Cardiac muscle cell (in vitro differentiated cells and primary cell): ENCODE measurements around the gene C1QC. TPM values are rescaled to one million over a fixed set of nuclear protein-coding genes. Genes with fewer than 3 reads are reported as not detected.
"Not testable (repeated sequence)": the region's sequence is repeated elsewhere in the genome, so short reads cannot be mapped to it uniquely, and the experiment has no call there.

Experiments
- DNase-seq, 2 donors: peaks; one replicate each; pipeline versions ENCODE4 v3.0.0 to v3.0.0-alpha.2; 2010 to 2017; ENCODE audit warnings: low read depth in 1 of 2, low spot score in 1 of 2
- H3K27ac ChIP-seq: fragments of 200-600 bp; sonication (generic); 2 replicates; pipeline ENCODE4 v1.5.1; 2016
- H3K27me3 ChIP-seq: fragments of 200-600 bp; sonication (generic); 2 replicates; pipeline ENCODE4 v1.6.0; 2016; ENCODE audit warnings: control low read depth
- H3K36me3 ChIP-seq: fragments of 200-600 bp; sonication (generic); 2 replicates; pipeline ENCODE4 v1.5.1; 2016; ENCODE audit warnings: control low read depth
- H3K4me1 ChIP-seq: fragments of 200-600 bp; sonication (generic); 2 replicates; pipeline ENCODE4 v1.8.1; 2017; ENCODE audit warnings: low read depth, mild to moderate bottlenecking, mixed run types
- H3K4me3 ChIP-seq: fragments of 200-600 bp; sonication (generic); 2 replicates; pipeline ENCODE4 v1.5.1; 2016; ENCODE audit warnings: mild to moderate bottlenecking
- H3K9me3 ChIP-seq: fragments of 200-600 bp; sonication (generic); 2 replicates; pipeline ENCODE4 v1.5.1; 2017; ENCODE audit warnings: low read depth, mild to moderate bottlenecking, control low read depth
- CTCF ChIP-seq: IDR thresholded peaks from 2 replicates; pipeline ENCODE4 v1.5.1; 2012; ENCODE audit warnings: low read depth, mild to moderate bottlenecking, low read length
- polyA plus RNA-seq: library from polyadenylated mRNA; unstranded; fragments of >200 nt; fragmentation: Nextera tagmentation; extraction: Ambion mirVana; gene quantifications from 2 replicates; pipeline ENCODE4 v1.2.1, GENCODE V29; 2016
- total RNA-seq: library from RNA; depleted of rRNA; stranded (reverse); fragments of >200 nt; gene quantifications from 2 replicates; pipeline ENCODE4 v1.2.3, GENCODE V29; 2016

Gene C1QC
- total and polyA plus RNA-seq, 2 experiments from 2014 or later, result not detected

DNA sequence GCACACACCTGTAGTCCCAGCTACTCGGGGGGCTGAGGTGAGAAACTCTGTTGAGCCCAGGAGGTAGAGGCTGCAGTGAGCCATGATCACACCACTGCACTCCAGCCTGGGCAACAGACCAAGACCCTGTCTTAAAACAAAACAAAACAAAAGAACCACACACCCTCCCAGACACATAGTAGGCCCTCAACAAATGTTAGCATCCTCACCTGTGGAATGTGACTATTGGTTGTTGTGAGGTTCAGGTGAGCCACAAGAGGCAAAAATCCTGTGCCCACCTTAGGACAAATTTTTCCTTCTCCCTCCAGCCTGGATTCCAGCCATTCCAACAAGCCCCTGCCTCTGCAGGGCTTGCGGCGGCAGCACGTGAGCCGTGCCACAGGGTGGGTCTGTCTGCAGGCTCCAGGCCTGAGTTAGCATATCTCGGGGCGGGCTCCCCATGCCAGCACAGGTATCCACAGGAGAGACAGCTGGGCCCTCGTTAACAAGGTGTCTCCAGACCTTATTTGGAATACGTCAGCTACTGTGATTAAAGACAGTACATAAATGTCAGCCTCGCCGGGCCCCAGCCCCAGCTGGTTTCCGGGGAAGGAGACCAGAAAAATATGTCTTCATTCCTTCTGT, 27.0 kb downstream of the C1QC start:
- TF ChIP-seq CTCF, result no peak
- Histone ChIP-seq H3K27me3 (no peaks in the 10 kb centered on the region), H3K36me3 (no peaks in the 10 kb centered on the region), H3K27ac (no peak overlapping the region), H3K4me3 (no peak overlapping the region), H3K4me1 (no peaks in the 10 kb centered on the region), H3K9me3 (no peaks in the 10 kb centered on the region)
- DNase-seq, result peak in 1 of 2 donors; percentile 31

GRCh38 chr1:22671999-22672398, 28.6 kb downstream of the C1QC start:
- no peaks in the 10 kb centered on the region for H3K9me3 ChIP-seq
- H3K36me3 ChIP-seq, result no peaks in the 10 kb centered on the region
- no peak for DNase-seq
- TF ChIP-seq CTCF, result no peak
- no peak overlapping the region for H3K4me3 ChIP-seq
- no peaks in the 10 kb centered on the region for H3K27me3 ChIP-seq
- H3K27ac ChIP-seq, result no peak overlapping the region
- H3K4me1 ChIP-seq, result no peaks in the 10 kb centered on the region

- peak; percentile 74 to 78 for DNase-seq
- Histone ChIP-seq H3K4me3 (no peak overlapping the region), H3K27ac (no peak overlapping the region), H3K27me3 (no peaks in the 10 kb centered on the region), H3K9me3 (no peaks in the 10 kb centered on the region), H3K36me3 (no peaks in the 10 kb centered on the region), H3K4me1 (no peaks in the 10 kb centered on the region)
- peak; percentile 84 for TF ChIP-seq CTCF
Observed at GRCh38 chr1:22673486-22674409, 30.3 kb downstream of the C1QC start.

GRCh38 chr1:22674410-22674749, 30.9 kb downstream of the C1QC start:
- Histone ChIP-seq H3K27me3 (no peaks in the 10 kb centered on the region), H3K9me3 (no peaks in the 10 kb centered on the region), H3K36me3 (no peaks in the 10 kb centered on the region), H3K27ac (no peak overlapping the region), H3K4me1 (no peaks in the 10 kb centered on the region), H3K4me3 (no peak overlapping the region)
- no peak for TF ChIP-seq CTCF
- no peak for DNase-seq

DNA sequence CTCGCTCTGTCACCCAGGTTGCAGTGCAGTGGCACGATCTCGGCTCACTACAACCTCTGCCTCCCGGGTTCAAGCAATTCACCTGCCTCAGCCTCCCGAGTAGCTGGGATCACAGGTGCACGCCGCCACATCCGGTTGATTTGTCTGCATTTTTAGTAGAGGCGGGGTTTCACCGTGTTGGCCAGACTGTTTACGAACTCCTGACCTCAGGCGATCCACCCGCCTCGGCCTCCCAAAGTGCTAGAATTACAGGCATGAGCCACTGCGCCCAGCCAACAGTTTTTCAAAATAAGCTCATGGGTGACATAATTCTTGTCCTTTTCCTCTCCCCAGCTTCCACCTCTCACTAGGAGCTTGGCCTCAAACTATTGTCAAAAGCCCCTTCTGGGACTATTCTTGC, 32.7 kb downstream of the C1QC start:
- not testable (repeated sequence) for H3K27me3 ChIP-seq, H3K4me3 ChIP-seq, H3K27ac ChIP-seq, H3K4me1 ChIP-seq, H3K36me3 ChIP-seq, H3K9me3 ChIP-seq, DNase-seq
